Activated gamma-delta T cell (primary cell): Measurements from ENCODE around the gene TMEM240.
"Not testable (repeated sequence)": the region's sequence is repeated elsewhere in the genome, so short reads cannot be mapped to it uniquely, and the experiment has no call there.

Experiments used
- DNase-seq: peaks from one replicate; lab custom pipeline; 2025; lab: John Stamatoyannopoulos, UW

The TMEM240 gene

GRCh38 chr1:1557688-1558087, 17.3 kb upstream of the TMEM240 start:
- not testable (repeated sequence) for DNase-seq

GRCh38 chr1:1556961-1557360, 16.5 kb upstream of the TMEM240 start:
- not testable (repeated sequence) for DNase-seq

GRCh38 chr1:1556505-1556904, 16.1 kb upstream of the TMEM240 start:
- no peak for DNase-seq

- no peak for DNase-seq
Measured at GRCh38 chr1:1554926-1555915, 14.8 kb upstream of the TMEM240 start.

GRCh38 chr1:1554550-1554925, 14.1 kb upstream of the TMEM240 start:
- no peak for DNase-seq

- DNase-seq, result no peak
Measured at GRCh38 chr1:1553821-1554494, 13.5 kb upstream of the TMEM240 start.

- no peak for DNase-seq
Measured at GRCh38 chr1:1552263-1552639, 11.8 kb upstream of the TMEM240 start.

GRCh38 chr1:1551524-1552262, 11.3 kb upstream of the TMEM240 start:
- no peak for DNase-seq

- no peak for DNase-seq
Measured at GRCh38 chr1:1550591-1551432, 10.4 kb upstream of the TMEM240 start.

- DNase-seq, result no peak
Measured at GRCh38 chr1:1550087-1550486, 9.7 kb upstream of the TMEM240 start.

- DNase-seq, result no peak
Measured at GRCh38 chr1:1548591-1548990, 8.2 kb upstream of the TMEM240 start.

GRCh38 chr1:1547476-1547875, 7.1 kb upstream of the TMEM240 start:
- no peak for DNase-seq

GRCh38 chr1:1547011-1547410, 6.6 kb upstream of the TMEM240 start:
- DNase-seq, result no peak

GRCh38 chr1:1545946-1546737, 5.7 kb upstream of the TMEM240 start:
- DNase-seq, result no peak

- no peak for DNase-seq
Measured at GRCh38 chr1:1544544-1544943, 4.1 kb upstream of the TMEM240 start.

GRCh38 chr1:1543706-1544099, 3.3 kb upstream of the TMEM240 start:
- DNase-seq, result no peak

GRCh38 chr1:1542766-1543705, 2.6 kb upstream of the TMEM240 start:
- DNase-seq, result no peak

- no peak for DNase-seq
Measured at GRCh38 chr1:1541956-1542765, 1.7 kb upstream of the TMEM240 start.
